DOHH2 (cell line): ENCODE measurements around the gene SCT.

Experiments used
- H3F3A ChIP-seq: fragments of 200-600 bp; sonication (generic), shearing (Covaris generic); 2 replicates; pipeline ENCODE4 v1.6.0; 2016; ENCODE audit warnings: antibody characterized with exemption, mild to moderate bottlenecking; ENCODE audit not compliant: control insufficient read depth, insufficient read depth
- H3K27ac ChIP-seq: fragments of 200-600 bp; sonication (generic); 2 replicates; pipeline ENCODE4 v1.5.1; 2014; ENCODE audit warnings: low read depth, mild to moderate bottlenecking, low read length, moderate library complexity
- H3K27me3 ChIP-seq: fragments of 200-600 bp; sonication (generic); 2 replicates; pipeline ENCODE4 v1.6.1; 2014; ENCODE audit warnings: mild to moderate bottlenecking, low read length, mixed read lengths; ENCODE audit not compliant: control insufficient read depth
- H3K36me3 ChIP-seq: fragments of 200-600 bp; sonication (generic); 2 replicates; pipeline ENCODE4 v1.6.1; 2014; ENCODE audit warnings: mild to moderate bottlenecking, low read length, moderate library complexity, mixed read lengths; ENCODE audit not compliant: control insufficient read depth
- H3K4me1 ChIP-seq: fragments of 200-600 bp; sonication (generic); 2 replicates; pipeline ENCODE4 v1.6.1; 2014; ENCODE audit warnings: mild to moderate bottlenecking, low read length, mixed read lengths; ENCODE audit not compliant: control insufficient read depth
- H3K4me2 ChIP-seq: fragments of 200-600 bp; sonication (generic); 2 replicates; pipeline ENCODE4 v1.6.0; 2014; ENCODE audit warnings: mild to moderate bottlenecking, low read length, moderate library complexity
- H3K4me3 ChIP-seq: fragments of 200-600 bp; sonication (generic); 2 replicates; pipeline ENCODE4 v1.5.1; 2014; ENCODE audit warnings: mild to moderate bottlenecking, low read length, mixed read lengths
- H3K79me2 ChIP-seq: fragments of 200-600 bp; sonication (generic); 2 replicates; pipeline ENCODE4 v1.6.1; 2014; ENCODE audit warnings: mild to moderate bottlenecking, low read length, mixed read lengths; ENCODE audit not compliant: control insufficient read depth
- H3K9me2 ChIP-seq: fragments of 200-600 bp; sonication (generic); replicated peaks from 2 replicates; pipeline ENCODE4 v1.6.1; 2014; ENCODE audit warnings: mild to moderate bottlenecking, low read length, mixed read lengths; ENCODE audit not compliant: control insufficient read depth
- H3K9me3 ChIP-seq: fragments of 200-600 bp; sonication (generic); 2 replicates; pipeline ENCODE4 v1.6.1; 2014; ENCODE audit warnings: antibody characterized with exemption, low read length, mixed read lengths; ENCODE audit not compliant: control insufficient read depth, insufficient read depth
- H4K20me1 ChIP-seq: fragments of 200-600 bp; sonication (generic); 2 replicates; pipeline ENCODE4 v1.6.0; 2014; ENCODE audit warnings: low read depth, mild to moderate bottlenecking, antibody characterized with exemption, low read length, moderate library complexity; ENCODE audit not compliant: control insufficient read depth, insufficient read depth
- EZH2phosphoT487 ChIP-seq: fragments of 200-600 bp; sonication (generic); IDR thresholded peaks from 2 replicates; pipeline ENCODE4 v1.6.1; 2017; ENCODE audit warnings: borderline replicate concordance, mild to moderate bottlenecking, antibody characterized with exemption, low read length, moderate library complexity, mixed read lengths
- TF ChIP-seq, protein P1 (sequence below): fragments of 200-600 bp; sonication (generic); IDR thresholded peaks from one replicate; pipeline ENCODE4 v1.5.1; 2014; ENCODE audit warnings: antibody characterized with exemption, mild to moderate bottlenecking, low read depth, low read length; ENCODE audit not compliant: poor library complexity, severe bottlenecking

The SCT gene

DNA sequence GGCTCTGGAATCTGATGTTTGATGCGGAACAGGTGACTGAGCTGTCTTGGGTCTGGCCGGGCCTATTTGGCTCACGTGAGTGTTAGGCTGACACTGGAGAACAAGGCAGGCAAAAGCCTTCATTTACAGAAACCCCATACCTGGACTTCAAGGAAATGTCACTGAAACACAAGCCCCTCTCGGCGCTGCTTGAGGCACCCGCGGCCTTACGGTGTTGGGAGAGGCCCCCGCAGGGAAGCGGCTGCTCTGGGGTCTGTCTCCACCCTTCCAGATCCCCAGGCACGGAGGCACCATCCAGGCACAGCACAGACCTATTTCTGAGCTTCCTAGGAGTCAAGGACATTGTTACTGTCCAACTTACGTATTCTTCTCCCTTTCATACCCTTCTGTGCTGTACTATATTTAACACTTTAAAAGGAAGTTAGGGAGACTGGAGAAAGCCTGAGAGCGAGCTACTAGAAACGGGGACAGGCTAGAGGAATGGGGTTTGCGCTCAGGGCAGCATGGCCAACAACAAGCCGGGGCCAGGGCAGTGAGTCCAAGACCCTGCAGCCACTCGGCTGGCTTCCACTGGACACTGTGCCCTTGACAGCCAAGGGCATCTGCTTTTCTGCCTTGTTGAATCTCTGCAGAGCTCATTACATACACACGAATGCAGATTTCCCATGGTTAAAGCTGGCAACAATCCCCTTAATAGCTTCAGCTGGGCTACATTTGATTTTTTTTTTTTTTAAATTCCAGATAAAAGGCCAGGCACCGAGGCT, 33.9 kb upstream of the SCT start:
- no peaks in the 10 kb centered on the region for H4K20me1 ChIP-seq

DNA sequence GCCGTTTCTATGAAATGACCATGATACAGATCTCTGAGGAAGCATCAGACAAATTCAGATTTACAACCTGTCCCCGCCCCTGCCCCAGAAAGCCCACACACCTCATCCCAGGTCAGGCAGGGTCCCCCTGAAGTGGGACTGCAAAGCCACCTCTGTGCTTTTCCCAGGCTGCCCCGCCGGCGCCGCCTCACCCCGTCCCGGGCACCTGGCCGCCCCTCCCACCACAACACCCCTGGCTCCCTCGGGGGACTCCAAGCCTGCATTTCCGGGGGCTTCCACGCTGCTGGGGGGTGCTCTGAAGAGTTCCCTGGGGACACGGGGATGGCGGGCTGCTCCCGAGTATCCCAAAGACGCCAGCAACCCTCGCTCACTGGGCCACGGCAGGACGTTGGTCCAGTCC, 33.3 kb upstream of the SCT start:
- Histone ChIP-seq H3K27ac (no peak overlapping the region), H3K4me3 (no peak overlapping the region), H4K20me1 (no peaks in the 10 kb centered on the region), H3K79me2 (no peaks in the 10 kb centered on the region), H3K27me3 (no peaks in the 10 kb centered on the region), H3K4me1 (no peaks in the 10 kb centered on the region), H3K36me3 (peaks cover 4% of the 10 kb centered on the region; the same call in 1 of the 2 replicates), H3K9me3 (no peaks in the 10 kb centered on the region), H3F3A (no peaks in the 10 kb centered on the region), H3K9me2 (no peaks in the 10 kb centered on the region), H3K4me2 (no peak overlapping the region)
- no peak for TF ChIP-seq EZH2phosphoT487
- TF ChIP-seq, protein P1, sequence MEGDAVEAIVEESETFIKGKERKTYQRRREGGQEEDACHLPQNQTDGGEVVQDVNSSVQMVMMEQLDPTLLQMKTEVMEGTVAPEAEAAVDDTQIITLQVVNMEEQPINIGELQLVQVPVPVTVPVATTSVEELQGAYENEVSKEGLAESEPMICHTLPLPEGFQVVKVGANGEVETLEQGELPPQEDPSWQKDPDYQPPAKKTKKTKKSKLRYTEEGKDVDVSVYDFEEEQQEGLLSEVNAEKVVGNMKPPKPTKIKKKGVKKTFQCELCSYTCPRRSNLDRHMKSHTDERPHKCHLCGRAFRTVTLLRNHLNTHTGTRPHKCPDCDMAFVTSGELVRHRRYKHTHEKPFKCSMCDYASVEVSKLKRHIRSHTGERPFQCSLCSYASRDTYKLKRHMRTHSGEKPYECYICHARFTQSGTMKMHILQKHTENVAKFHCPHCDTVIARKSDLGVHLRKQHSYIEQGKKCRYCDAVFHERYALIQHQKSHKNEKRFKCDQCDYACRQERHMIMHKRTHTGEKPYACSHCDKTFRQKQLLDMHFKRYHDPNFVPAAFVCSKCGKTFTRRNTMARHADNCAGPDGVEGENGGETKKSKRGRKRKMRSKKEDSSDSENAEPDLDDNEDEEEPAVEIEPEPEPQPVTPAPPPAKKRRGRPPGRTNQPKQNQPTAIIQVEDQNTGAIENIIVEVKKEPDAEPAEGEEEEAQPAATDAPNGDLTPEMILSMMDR = no peak

More for the DNA sequence above, 33.9 kb upstream of the SCT start:
- Histone ChIP-seq H3K79me2 (no peaks in the 10 kb centered on the region), H3K36me3 (peaks cover 4% of the 10 kb centered on the region; the same call in 1 of the 2 replicates), H3K27me3 (no peaks in the 10 kb centered on the region), H3K9me3 (no peaks in the 10 kb centered on the region), H3K4me1 (no peaks in the 10 kb centered on the region), H3K4me3 (no peak overlapping the region), H3K9me2 (no peaks in the 10 kb centered on the region), H3K27ac (no peak overlapping the region), H3K4me2 (no peak overlapping the region), H3F3A (no peaks in the 10 kb centered on the region)
- no peak for TF ChIP-seq EZH2phosphoT487
- TF ChIP-seq, protein P1 = no peak

DNA sequence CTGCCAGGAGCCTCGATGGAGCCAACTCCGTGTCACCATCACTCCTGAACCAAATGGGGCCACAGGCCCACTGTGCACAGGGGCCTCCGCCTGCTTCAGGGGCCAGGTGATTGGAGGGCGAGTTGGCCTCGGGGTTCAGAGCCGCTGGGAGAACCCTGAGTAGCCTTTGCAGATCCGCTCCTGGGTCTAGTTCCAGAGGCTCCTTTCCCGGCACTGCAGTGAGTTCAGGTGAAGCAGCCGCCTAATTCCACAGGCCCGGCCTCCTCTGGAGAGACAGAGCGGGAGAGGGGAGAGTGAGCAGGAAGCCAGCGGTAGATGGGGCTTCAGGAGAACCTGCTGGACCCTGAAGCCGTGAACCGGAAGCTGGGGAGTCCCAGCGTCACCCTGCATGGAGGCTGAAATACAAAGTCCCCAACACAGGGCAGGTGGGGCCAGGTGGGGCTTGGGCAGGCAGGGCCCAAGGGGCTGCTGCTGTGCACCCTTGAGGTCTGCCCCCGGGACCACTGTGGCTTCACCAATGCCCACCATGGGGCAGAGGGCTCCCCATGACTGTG, 32.6 kb upstream of the SCT start:
- Histone ChIP-seq H3K4me2 (no peak overlapping the region), H3K79me2 (no peaks in the 10 kb centered on the region), H3K9me2 (no peaks in the 10 kb centered on the region), H3K4me1 (no peaks in the 10 kb centered on the region), H3F3A (no peaks in the 10 kb centered on the region), H3K4me3 (no peak overlapping the region), H3K36me3 (peaks cover 4% of the 10 kb centered on the region; the same call in 1 of the 2 replicates), H3K27ac (no peak overlapping the region), H4K20me1 (no peaks in the 10 kb centered on the region), H3K27me3 (no peaks in the 10 kb centered on the region), H3K9me3 (no peaks in the 10 kb centered on the region)
- no peak for TF ChIP-seq EZH2phosphoT487
- TF ChIP-seq, protein P1 = no peak
